ENCODE measurements around the gene STMN1.

DNA sequence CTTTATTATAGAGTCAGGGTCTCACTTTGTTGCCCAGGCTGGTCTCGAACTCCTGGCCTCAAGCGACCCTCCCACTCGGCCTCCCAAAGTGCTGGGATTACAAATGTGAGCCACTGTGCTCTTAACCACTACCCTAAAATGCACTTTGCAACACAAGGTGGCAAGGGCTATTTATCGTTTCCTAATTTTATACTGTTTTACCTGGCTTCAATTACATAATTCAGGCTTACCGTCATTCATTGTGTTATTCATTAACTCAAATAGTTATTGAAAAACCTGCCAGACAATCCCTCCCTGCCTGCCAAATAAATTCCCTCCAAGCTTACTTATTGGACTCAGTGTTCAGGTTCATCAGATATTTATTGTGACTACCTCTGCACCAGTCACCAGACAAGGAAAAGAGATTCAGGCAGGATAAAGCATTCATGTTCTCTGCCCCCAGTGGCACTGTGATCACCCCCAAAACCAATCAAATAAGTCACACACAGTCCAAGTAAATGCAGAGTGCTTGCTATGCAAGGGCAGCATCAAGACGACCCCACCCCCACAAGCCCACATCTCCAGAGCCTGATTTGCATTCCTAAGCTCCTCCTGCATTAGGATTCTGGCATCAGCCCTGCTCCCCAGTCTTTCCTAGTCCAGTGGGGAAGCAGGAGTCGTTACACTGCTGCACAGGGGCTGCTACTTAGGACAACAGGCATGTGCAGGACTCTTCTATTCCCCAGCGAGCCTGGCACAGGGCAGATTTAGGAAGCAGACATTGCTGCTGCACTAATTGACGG is 38.8 kb downstream of the STMN1 start:
- TF ChIP-seq, protein P1, sequence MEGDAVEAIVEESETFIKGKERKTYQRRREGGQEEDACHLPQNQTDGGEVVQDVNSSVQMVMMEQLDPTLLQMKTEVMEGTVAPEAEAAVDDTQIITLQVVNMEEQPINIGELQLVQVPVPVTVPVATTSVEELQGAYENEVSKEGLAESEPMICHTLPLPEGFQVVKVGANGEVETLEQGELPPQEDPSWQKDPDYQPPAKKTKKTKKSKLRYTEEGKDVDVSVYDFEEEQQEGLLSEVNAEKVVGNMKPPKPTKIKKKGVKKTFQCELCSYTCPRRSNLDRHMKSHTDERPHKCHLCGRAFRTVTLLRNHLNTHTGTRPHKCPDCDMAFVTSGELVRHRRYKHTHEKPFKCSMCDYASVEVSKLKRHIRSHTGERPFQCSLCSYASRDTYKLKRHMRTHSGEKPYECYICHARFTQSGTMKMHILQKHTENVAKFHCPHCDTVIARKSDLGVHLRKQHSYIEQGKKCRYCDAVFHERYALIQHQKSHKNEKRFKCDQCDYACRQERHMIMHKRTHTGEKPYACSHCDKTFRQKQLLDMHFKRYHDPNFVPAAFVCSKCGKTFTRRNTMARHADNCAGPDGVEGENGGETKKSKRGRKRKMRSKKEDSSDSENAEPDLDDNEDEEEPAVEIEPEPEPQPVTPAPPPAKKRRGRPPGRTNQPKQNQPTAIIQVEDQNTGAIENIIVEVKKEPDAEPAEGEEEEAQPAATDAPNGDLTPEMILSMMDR (IDR thresholded peaks at IDR 0.05) = no peak
- no peak for TF ChIP-seq EZH2phosphoT487 (IDR thresholded peaks at IDR 0.05)
- TF ChIP-seq EZH2 (IDR thresholded peaks at IDR 0.05) = no peak

Measured in neural progenitor cell (in vitro differentiated cells).